ENCODE data around the gene PLCL1. TPM values are rescaled to one million over a fixed set of nuclear protein-coding genes. Genes with fewer than 3 reads are reported as not detected.

The PLCL1 gene
- total RNA-seq, 1 experiment from 2014 or later: 0.16 TPM

- DNase-seq (ENCODE audit: low read depth): no peak
Measured at GRCh38 chr2:197925976-197926375, 121.6 kb downstream of the PLCL1 start.

- peak; percentile 21 for DNase-seq (ENCODE audit: low read depth)
Measured at GRCh38 chr2:197926673-197927072, 122.3 kb downstream of the PLCL1 start.

- DNase-seq (ENCODE audit: low read depth): no peak
Measured at GRCh38 chr2:197927994-197928393, 123.6 kb downstream of the PLCL1 start.

- peak; percentile 25 for DNase-seq (ENCODE audit: low read depth)
Measured at GRCh38 chr2:197929008-197929885, 124.9 kb downstream of the PLCL1 start.

GRCh38 chr2:197929886-197930227 lies 125.5 kb downstream of the PLCL1 start:
- no peak for DNase-seq (ENCODE audit: low read depth)

GRCh38 chr2:197930570-197931278 lies 126.3 kb downstream of the PLCL1 start:
- DNase-seq (ENCODE audit: low read depth): no peak

- DNase-seq (ENCODE audit: low read depth): no peak
Measured at GRCh38 chr2:197931661-197932312, 127.4 kb downstream of the PLCL1 start.

- DNase-seq (ENCODE audit: low read depth): no peak
Measured at GRCh38 chr2:197932374-197932773, 128.0 kb downstream of the PLCL1 start.

- no peak for DNase-seq (ENCODE audit: low read depth)
Measured at GRCh38 chr2:197934261-197934933, 130.0 kb downstream of the PLCL1 start.

- DNase-seq (ENCODE audit: low read depth): no peak
Measured at GRCh38 chr2:197934934-197935289, 130.5 kb downstream of the PLCL1 start.

- no peak for DNase-seq (ENCODE audit: low read depth)
Measured at GRCh38 chr2:197937814-197938213, 133.4 kb downstream of the PLCL1 start.

- DNase-seq (ENCODE audit: low read depth): no peak
Measured at GRCh38 chr2:197938555-197938954, 134.2 kb downstream of the PLCL1 start.

- no peak for DNase-seq (ENCODE audit: low read depth)
Measured at GRCh38 chr2:197939787-197940186, 135.4 kb downstream of the PLCL1 start.

GRCh38 chr2:197940382-197940781 lies 136.0 kb downstream of the PLCL1 start:
- DNase-seq (ENCODE audit: low read depth): no peak

GRCh38 chr2:197941715-197942114 lies 137.3 kb downstream of the PLCL1 start:
- DNase-seq (ENCODE audit: low read depth): no peak

- DNase-seq (ENCODE audit: low read depth): no peak
Measured at GRCh38 chr2:197943731-197944130, 139.3 kb downstream of the PLCL1 start.

GRCh38 chr2:197944416-197945096 lies 140.2 kb downstream of the PLCL1 start:
- no peak for DNase-seq (ENCODE audit: low read depth)

- DNase-seq (ENCODE audit: low read depth): no peak
Measured at GRCh38 chr2:197946562-197946961, 142.2 kb downstream of the PLCL1 start.

GRCh38 chr2:197947219-197947757 lies 142.9 kb downstream of the PLCL1 start:
- no peak for DNase-seq (ENCODE audit: low read depth)

- DNase-seq (ENCODE audit: low read depth): no peak
Measured at GRCh38 chr2:197949224-197949623, 144.8 kb downstream of the PLCL1 start.

GRCh38 chr2:197950006-197950405 lies 145.6 kb downstream of the PLCL1 start:
- no peak for DNase-seq (ENCODE audit: low read depth)
